IMR-90 (cell line): Measurements from ENCODE around the gene CDK18. TPM values are rescaled to one million over a fixed set of nuclear protein-coding genes. Genes with fewer than 3 reads are reported as not detected.

Source experiments
- ATAC-seq: fragments of 200-7000 bp; cut with Tn5 transposase; 2 replicates; pipeline ENCODE4 v1.9.1; 2020; ENCODE audit warnings: low read depth, mild to moderate bottlenecking, moderate library complexity
- BruUV-seq: library from RNA; stranded (reverse); fragments of 400-500 nt; replicated peaks from 2 replicates; lab custom pipeline; 2021; lab: Mats Ljungman, UMichigan
- CTCF ChIA-PET: fragments of 300-600 bp; formaldehyde crosslinking; extraction: SDS; loops from one replicate; lab custom pipeline; 2021; ENCODE audit warnings: antibody characterized with exemption; lab: Yijun Ruan, JAX
- POLR2A ChIA-PET: fragments of 300-600 bp; sonication (Branson Sonifier 250); formaldehyde crosslinking; loops from one replicate; lab custom pipeline; 2022; ENCODE audit warnings: antibody characterized with exemption; ENCODE audit not compliant: unreplicated experiment; lab: Charles Lee
- DNase-seq: peaks from one replicate; pipeline ENCODE4 v3.0.0; 2013
- H2AFZ ChIP-seq: replicated peaks from 2 replicates; pipeline ENCODE3; 2013; ENCODE audit warnings: low read length, mild to moderate bottlenecking; ENCODE audit not compliant: poor library complexity
- H2AK5ac ChIP-seq: 2 replicates; pipeline ENCODE4 v1.6.1; 2013; ENCODE audit warnings: low read depth, low read length, inconsistent platforms
- H2AK9ac ChIP-seq: replicated peaks from 2 replicates; pipeline ENCODE3; 2013; ENCODE audit warnings: mild to moderate bottlenecking, low read depth, low read length, moderate library complexity; ENCODE audit not compliant: poor library complexity
- H2BK120ac ChIP-seq: 2 replicates; pipeline ENCODE4 v1.6.1; 2013; ENCODE audit warnings: low read depth, low read length, inconsistent platforms
- H2BK15ac ChIP-seq: 3 replicates; pipeline ENCODE4 v1.6.1; 2013; ENCODE audit warnings: low read depth, low read length, inconsistent platforms
- H2BK20ac ChIP-seq: 2 replicates; pipeline ENCODE4 v1.6.1; 2013; ENCODE audit warnings: low read depth, mild to moderate bottlenecking, inconsistent platforms, low read length, moderate library complexity
- H2BK5ac ChIP-seq: 2 replicates; pipeline ENCODE4 v1.6.1; 2013; ENCODE audit warnings: mild to moderate bottlenecking, low read depth, low read length, inconsistent platforms; ENCODE audit not compliant: poor library complexity, severe bottlenecking
- H3K14ac ChIP-seq: replicated peaks from 2 replicates; pipeline ENCODE4 v1.6.1; 2013; ENCODE audit warnings: low read depth, low read length, inconsistent platforms
- H3K18ac ChIP-seq: 2 replicates; pipeline ENCODE4 v1.6.1; 2013; ENCODE audit warnings: low read depth, low read length, control low read depth
- H3K23ac ChIP-seq: 2 replicates; pipeline ENCODE4 v1.6.1; 2013; ENCODE audit warnings: low read depth, low read length, inconsistent platforms
- H3K27ac ChIP-seq: 2 replicates; pipeline ENCODE4 v1.5.1; 2013; ENCODE audit warnings: mild to moderate bottlenecking, control low read depth, low read length; ENCODE audit not compliant: insufficient read depth
- H3K27me3 ChIP-seq: 2 replicates; pipeline ENCODE4 v1.6.1; 2013; ENCODE audit warnings: low read length; ENCODE audit not compliant: control insufficient read depth, insufficient read depth
- H3K36me3 ChIP-seq: 2 replicates; pipeline ENCODE4 v1.6.1; 2013; ENCODE audit warnings: low read length, mixed read lengths; ENCODE audit not compliant: control insufficient read depth, insufficient read depth
- H3K4ac ChIP-seq: 2 replicates; pipeline ENCODE4 v1.6.1; 2013; ENCODE audit warnings: low read depth, low read length, inconsistent platforms
- H3K4me1 ChIP-seq: 2 replicates; pipeline ENCODE4 v1.6.1; 2013; ENCODE audit warnings: low read length, mixed read lengths; ENCODE audit not compliant: control insufficient read depth, insufficient read depth
- H3K4me2 ChIP-seq: 2 replicates; pipeline ENCODE4 v1.6.1; 2013; ENCODE audit warnings: low read depth, mild to moderate bottlenecking, control low read depth, low read length, moderate library complexity
- H3K4me3 ChIP-seq: 2 replicates; pipeline ENCODE4 v1.5.1; 2013; ENCODE audit warnings: low read depth, mild to moderate bottlenecking, control low read depth, low read length, moderate library complexity; ENCODE audit not compliant: insufficient read depth
- H3K56ac ChIP-seq: 2 replicates; pipeline ENCODE4 v1.6.1; 2013; ENCODE audit warnings: low read length, inconsistent platforms; ENCODE audit not compliant: insufficient read depth; ENCODE audit errors: extremely low read depth
- H3K79me1 ChIP-seq, 2 experiments: 2 replicates each; pipeline ENCODE4 v1.6.1; 2013; ENCODE audit warnings: low read length in 2 of 2, inconsistent platforms in 1 of 2, low read depth in 1 of 2
- H3K9ac ChIP-seq: 2 replicates; pipeline ENCODE4 v1.6.1; 2013; ENCODE audit warnings: low read depth, low read length, control low read depth
- H3K9me1 ChIP-seq: 2 replicates; pipeline ENCODE4 v1.6.1; 2013; ENCODE audit warnings: low read length, inconsistent platforms; ENCODE audit not compliant: insufficient read depth
- H3K9me3 ChIP-seq: 2 replicates; pipeline ENCODE4 v1.6.1; 2013; ENCODE audit warnings: low read length; ENCODE audit not compliant: control insufficient read depth, insufficient read depth
- H4K20me1 ChIP-seq: 2 replicates; pipeline ENCODE4 v1.6.1; 2013; ENCODE audit warnings: low read length, inconsistent platforms; ENCODE audit not compliant: insufficient read depth
- H4K5ac ChIP-seq: 2 replicates; pipeline ENCODE4 v1.6.1; 2013; ENCODE audit warnings: mild to moderate bottlenecking, low read depth, low read length, control low read depth
- H4K8ac ChIP-seq, 2 experiments: 2 replicates each; pipeline ENCODE4 v1.6.1; 2013; ENCODE audit warnings: low read depth in 2 of 2, low read length in 2 of 2, control low read depth in 1 of 2, inconsistent platforms in 1 of 2
- H4K91ac ChIP-seq: 2 replicates; pipeline ENCODE4 v1.6.1; 2013; ENCODE audit warnings: low read depth, low read length, inconsistent platforms; ENCODE audit not compliant: insufficient read depth
- BHLHE40 ChIP-seq: fragments of 150-350 bp; IDR thresholded peaks from 2 replicates; pipeline ENCODE4 v1.6.1; 2016; ENCODE audit warnings: mild to moderate bottlenecking, low read depth, low read length
- CEBPB ChIP-seq: IDR thresholded peaks from 2 replicates; pipeline ENCODE4 v1.6.1; 2012; ENCODE audit warnings: low read depth, low read length, improper control_type of control experiment
- CHD1 ChIP-seq: IDR thresholded peaks from 2 replicates; pipeline ENCODE4 v1.6.1; 2012; ENCODE audit warnings: low read depth, low read length, improper control_type of control experiment
- FOS ChIP-seq: fragments of 150-350 bp; IDR thresholded peaks from 2 replicates; pipeline ENCODE4 v1.6.1; 2016; ENCODE audit warnings: low read depth, low read length
- MAFK ChIP-seq: IDR thresholded peaks from 2 replicates; pipeline ENCODE4 v1.6.1; 2012; ENCODE audit warnings: low read depth, low read length, improper control_type of control experiment
- MAZ ChIP-seq: IDR thresholded peaks from 2 replicates; pipeline ENCODE4 v1.6.1; 2012; ENCODE audit warnings: low read depth, mild to moderate bottlenecking, low read length, improper control_type of control experiment, moderate library complexity, borderline replicate concordance
- MXI1 ChIP-seq: IDR thresholded peaks from 2 replicates; pipeline ENCODE4 v1.6.1; 2012; ENCODE audit warnings: low read depth, mild to moderate bottlenecking, low read length, moderate library complexity, borderline replicate concordance
- NFE2L2 ChIP-seq: fragments of 150-350 bp; IDR thresholded peaks from 2 replicates; pipeline ENCODE4 v1.6.1; 2016; ENCODE audit warnings: low read depth, mild to moderate bottlenecking, low read length
- POLR2A ChIP-seq: IDR thresholded peaks from 2 replicates; pipeline ENCODE4 v1.6.1; 2012; ENCODE audit warnings: mild to moderate bottlenecking, low read depth, low read length
- RAD21 ChIP-seq: IDR thresholded peaks from 2 replicates; pipeline ENCODE4 v1.6.1; 2012; ENCODE audit warnings: low read length, improper control_type of control experiment
- RCOR1 ChIP-seq: IDR thresholded peaks from 2 replicates; pipeline ENCODE4 v1.6.1; 2012; ENCODE audit warnings: mild to moderate bottlenecking, low read length, improper control_type of control experiment; ENCODE audit not compliant: insufficient replicate concordance
- RFX5 ChIP-seq: IDR thresholded peaks from 2 replicates; pipeline ENCODE4 v1.8.0; 2012; ENCODE audit warnings: low read depth, mild to moderate bottlenecking, low read length, moderate library complexity
- SMC3 ChIP-seq: fragments of 150-350 bp; IDR thresholded peaks from 2 replicates; pipeline ENCODE4 v1.6.1; 2016; ENCODE audit warnings: low read depth, mild to moderate bottlenecking, antibody characterized with exemption, low read length, moderate library complexity
- WGBS, 2 experiments: methylation state at CpG; one replicate each; pipeline versions ENCODE4 v1.1.5 to v1.1.7; 2013; ENCODE audit warnings: missing lambda C conversion rate in 2 of 2; ENCODE audit not compliant: insufficient read length in 1 of 2; ENCODE audit errors: extremely low coverage in 2 of 2; 5-methylcytosine and 5-hydroxymethylcytosine counted together
- dilution Hi-C: fragments of 300-500 bp; cut with HindIII; formaldehyde crosslinking; loops from one replicate; pipeline ENCODE4 v1.14.3; 2018; ENCODE audit warnings: low sequenced_read_pairs; ENCODE audit not compliant: unreplicated experiment
- in situ Hi-C: fragments of 300-500 bp; cut with MboI; formaldehyde crosslinking; loops from 3 replicates; pipeline ENCODE4 v1.14.3; 2019; ENCODE audit warnings: low sequenced_read_pairs, inconsistent platforms, mixed read lengths
- intact Hi-C: fragments of 100-400 bp; cut with micrococcal nuclease; formaldehyde crosslinking; loops from 2 replicates; pipeline ENCODE4 v1.10.0; 2022
- polyA plus RNA-seq, 3 experiments: library from polyadenylated mRNA; depleted of rRNA; stranded (reverse); fragments of >200 nt; gene quantifications; 2 replicates each; pipeline ENCODE4 v1.2.3, GENCODE V29; 2012; ENCODE audit warnings: low replicate concordance in 1 of 3
- total RNA-seq: library from RNA; depleted of rRNA; stranded (reverse); fragments of >200 nt; gene quantifications from 2 replicates; pipeline ENCODE4 v1.2.3, GENCODE V29; 2012
- TF ChIP-seq, protein P1 (sequence below): conservative IDR thresholded peaks from 2 replicates; pipeline ENCODE4 v1.5.1; 2012; ENCODE audit warnings: mild to moderate bottlenecking, low read depth, low read length, improper control_type of control experiment
- TF ChIP-seq, protein P2 (sequence below): fragments of 150-350 bp; IDR thresholded peaks from 2 replicates; pipeline ENCODE4 v1.6.1; 2016; ENCODE audit warnings: low read depth, mild to moderate bottlenecking, low read length, moderate library complexity, borderline replicate concordance
- TF ChIP-seq, protein P3 (sequence below): fragments of 150-350 bp; IDR thresholded peaks from 2 replicates; pipeline ENCODE4 v1.6.1; 2017; ENCODE audit warnings: mild to moderate bottlenecking, antibody characterized with exemption, low read length, low read depth

Gene CDK18
- total and polyA plus RNA-seq, 2 of the 4 experiments (the other 2 are of a cell fraction) = 0.18 to 0.48 TPM

DNA sequence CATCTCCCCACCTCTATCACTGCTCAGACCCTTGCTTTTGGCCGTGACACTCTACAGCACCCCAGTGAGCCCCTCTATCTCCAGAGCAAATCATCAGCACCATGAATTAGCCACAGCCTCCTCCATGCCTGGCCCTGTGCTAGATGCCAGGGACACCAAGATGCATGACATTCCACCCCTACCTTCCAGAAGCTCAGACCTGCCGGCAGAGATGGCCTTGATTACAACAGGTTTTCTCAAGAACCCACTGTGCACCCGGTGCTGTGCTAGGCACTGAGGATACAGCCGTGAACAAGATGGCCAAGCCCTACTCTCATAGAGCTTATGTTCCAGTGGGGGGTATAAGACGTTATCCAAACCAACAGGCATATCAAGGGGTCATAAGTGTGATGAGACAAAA is 30.6 kb downstream of the CDK18 start:
- no peak overlapping the region for H3K4me2 ChIP-seq
- H4K8ac ChIP-seq = no peak overlapping the region
- no peak overlapping the region for H3K4ac ChIP-seq
- no peaks in the 10 kb centered on the region for H4K20me1 ChIP-seq
- no peak overlapping the region for H3K14ac ChIP-seq
- no peak overlapping the region for H2AK5ac ChIP-seq
- no peak overlapping the region for H3K56ac ChIP-seq
- H3K9me1 ChIP-seq = no peaks in the 10 kb centered on the region
- DNase-seq (no peak), ATAC-seq (no peak)
- TF ChIP-seq POLR2A = no peak
- no peak for TF ChIP-seq CHD1
- no peak for TF ChIP-seq SMC3
- TF ChIP-seq, protein P1, sequence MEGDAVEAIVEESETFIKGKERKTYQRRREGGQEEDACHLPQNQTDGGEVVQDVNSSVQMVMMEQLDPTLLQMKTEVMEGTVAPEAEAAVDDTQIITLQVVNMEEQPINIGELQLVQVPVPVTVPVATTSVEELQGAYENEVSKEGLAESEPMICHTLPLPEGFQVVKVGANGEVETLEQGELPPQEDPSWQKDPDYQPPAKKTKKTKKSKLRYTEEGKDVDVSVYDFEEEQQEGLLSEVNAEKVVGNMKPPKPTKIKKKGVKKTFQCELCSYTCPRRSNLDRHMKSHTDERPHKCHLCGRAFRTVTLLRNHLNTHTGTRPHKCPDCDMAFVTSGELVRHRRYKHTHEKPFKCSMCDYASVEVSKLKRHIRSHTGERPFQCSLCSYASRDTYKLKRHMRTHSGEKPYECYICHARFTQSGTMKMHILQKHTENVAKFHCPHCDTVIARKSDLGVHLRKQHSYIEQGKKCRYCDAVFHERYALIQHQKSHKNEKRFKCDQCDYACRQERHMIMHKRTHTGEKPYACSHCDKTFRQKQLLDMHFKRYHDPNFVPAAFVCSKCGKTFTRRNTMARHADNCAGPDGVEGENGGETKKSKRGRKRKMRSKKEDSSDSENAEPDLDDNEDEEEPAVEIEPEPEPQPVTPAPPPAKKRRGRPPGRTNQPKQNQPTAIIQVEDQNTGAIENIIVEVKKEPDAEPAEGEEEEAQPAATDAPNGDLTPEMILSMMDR = no peak
- no peak for TF ChIP-seq MAFK
- no peak for TF ChIP-seq RFX5
- no peak for TF ChIP-seq RCOR1
- no peak for TF ChIP-seq FOS
- TF ChIP-seq, protein P2, sequence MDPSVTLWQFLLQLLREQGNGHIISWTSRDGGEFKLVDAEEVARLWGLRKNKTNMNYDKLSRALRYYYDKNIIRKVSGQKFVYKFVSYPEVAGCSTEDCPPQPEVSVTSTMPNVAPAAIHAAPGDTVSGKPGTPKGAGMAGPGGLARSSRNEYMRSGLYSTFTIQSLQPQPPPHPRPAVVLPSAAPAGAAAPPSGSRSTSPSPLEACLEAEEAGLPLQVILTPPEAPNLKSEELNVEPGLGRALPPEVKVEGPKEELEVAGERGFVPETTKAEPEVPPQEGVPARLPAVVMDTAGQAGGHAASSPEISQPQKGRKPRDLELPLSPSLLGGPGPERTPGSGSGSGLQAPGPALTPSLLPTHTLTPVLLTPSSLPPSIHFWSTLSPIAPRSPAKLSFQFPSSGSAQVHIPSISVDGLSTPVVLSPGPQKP = no peak
- no peak for TF ChIP-seq MXI1
- no peak for TF ChIP-seq NFE2L2
- TF ChIP-seq MAZ = no peak
- TF ChIP-seq, protein P3, sequence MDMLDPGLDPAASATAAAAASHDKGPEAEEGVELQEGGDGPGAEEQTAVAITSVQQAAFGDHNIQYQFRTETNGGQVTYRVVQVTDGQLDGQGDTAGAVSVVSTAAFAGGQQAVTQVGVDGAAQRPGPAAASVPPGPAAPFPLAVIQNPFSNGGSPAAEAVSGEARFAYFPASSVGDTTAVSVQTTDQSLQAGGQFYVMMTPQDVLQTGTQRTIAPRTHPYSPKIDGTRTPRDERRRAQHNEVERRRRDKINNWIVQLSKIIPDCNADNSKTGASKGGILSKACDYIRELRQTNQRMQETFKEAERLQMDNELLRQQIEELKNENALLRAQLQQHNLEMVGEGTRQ = no peak
- no peak for TF ChIP-seq CEBPB
- no peak for TF ChIP-seq BHLHE40
- TF ChIP-seq RAD21 = no peak
- no CpG with 5 or more reads among the region's 5 CpGs for WGBS, 2 experiments
- H4K5ac ChIP-seq = no peak overlapping the region
- H2BK20ac ChIP-seq = no peak overlapping the region
- no peak overlapping the region for H2BK15ac ChIP-seq
- no peaks in the 10 kb centered on the region for H3K9me3 ChIP-seq
- no peak overlapping the region for H3K18ac ChIP-seq
- H3K79me1 ChIP-seq = no peaks in the 10 kb centered on the region
- no peaks in the 10 kb centered on the region for H3K36me3 ChIP-seq
- POLR2A ChIA-PET = no interaction called here
- dilution Hi-C loops = no loop called here
- H3K23ac ChIP-seq = no peak overlapping the region
- in situ Hi-C loops = no loop called here
- H2AK9ac ChIP-seq = no peak overlapping the region
- intact Hi-C loops = no loop called here
- no TSS peak for BruUV-seq
- CTCF ChIA-PET = interaction anchor here (1.3 kb wide), 1 partner anchor 11 kb away, joined by 6 read pairs; no protein-coding TSS in a partner anchor
- no peak overlapping the region for H3K27ac ChIP-seq
- peaks cover 42% of the 10 kb centered on the region for H3K27me3 ChIP-seq
- H4K91ac ChIP-seq = no peak overlapping the region
- H3K4me1 ChIP-seq = no peaks in the 10 kb centered on the region
- no peak overlapping the region for H3K4me3 ChIP-seq
- H2BK5ac ChIP-seq = no peak overlapping the region
- H3K9ac ChIP-seq = no peak overlapping the region
- no peak overlapping the region for H2BK120ac ChIP-seq
- peak overlapping the region; percentile 43 for H2AFZ ChIP-seq
